GM12878 (cell line): ENCODE results near the gene MYH9. TPM values are rescaled to one million over a fixed set of nuclear protein-coding genes. Genes with fewer than 3 reads are reported as not detected.
A peak's percentile ranks its signal among the peaks of the same experiment; 100 is the strongest.

ENCODE experiments used
- ATF3 ChIP-seq: IDR thresholded peaks from 2 replicates; pipeline ENCODE4 v1.6.1; 2011; ENCODE audit warnings: low read depth, mild to moderate bottlenecking, low read length, moderate library complexity, borderline replicate concordance; ENCODE audit errors: extremely low read depth
- BCLAF1 ChIP-seq: fragments of 450-650 bp; IDR thresholded peaks from 2 replicates; pipeline ENCODE4 v1.6.1; 2017; ENCODE audit warnings: antibody characterized with exemption, mild to moderate bottlenecking, moderate library complexity
- HSF1 ChIP-seq: fragments of 150-350 bp; IDR thresholded peaks from 2 replicates; pipeline ENCODE4 v1.6.1; 2014; ENCODE audit warnings: mild to moderate bottlenecking, low read depth, low read length
- NR2C1 ChIP-seq: fragments of 450-650 bp; IDR thresholded peaks from 2 replicates; pipeline ENCODE4 v1.6.1; 2017; ENCODE audit warnings: antibody characterized with exemption, mild to moderate bottlenecking, moderate library complexity
- NRF1 ChIP-seq: conservative IDR thresholded peaks from 2 replicates; pipeline ENCODE4 v1.6.1; 2011; ENCODE audit warnings: mild to moderate bottlenecking, low read depth, low read length, improper control_type of control experiment
- PAX5 ChIP-seq: IDR thresholded peaks from 2 replicates; pipeline ENCODE4 v1.6.1; 2011; ENCODE audit warnings: low read depth, low read length, borderline replicate concordance
- POLR2AphosphoS5 ChIP-seq: IDR thresholded peaks from 2 replicates; pipeline ENCODE4 v1.6.1; 2011; ENCODE audit warnings: mild to moderate bottlenecking, low read length, inconsistent platforms
- RCOR1 ChIP-seq: conservative IDR thresholded peaks from 2 replicates; pipeline ENCODE4 v1.6.1; 2012; ENCODE audit warnings: low read depth, low read length, improper control_type of control experiment
- RUNX3 ChIP-seq: IDR thresholded peaks from 2 replicates; pipeline ENCODE4 v1.6.1; 2012; ENCODE audit warnings: low read length, inconsistent platforms
- SMARCA5 ChIP-seq: fragments of 450-650 bp; IDR thresholded peaks from 2 replicates; pipeline ENCODE4 v1.6.1; 2017; ENCODE audit warnings: mild to moderate bottlenecking
- YBX1 ChIP-seq: fragments of 450-650 bp; IDR thresholded peaks from 2 replicates; pipeline ENCODE4 v1.6.1; 2016; ENCODE audit warnings: antibody characterized with exemption
- ZNF274 ChIP-seq: IDR thresholded peaks from one replicate; pipeline ENCODE4 v1.8.0; 2011; ENCODE audit not compliant: insufficient read length, insufficient read depth
- ZNF592 ChIP-seq: fragments of 450-650 bp; IDR thresholded peaks from 2 replicates; pipeline ENCODE4 v1.6.1; 2017; ENCODE audit warnings: mild to moderate bottlenecking, moderate library complexity
- polyA plus RNA-seq, 11 experiments: library from polyadenylated mRNA; depleted of rRNA in 4 of 11; unstranded in 6 of 11; stranded (reverse) in 5 of 11; fragments of >200 nt; fragmentation: Nextera tagmentation in 4 of 11; fragmentation: Illumina TruSeq in 1 of 11; extraction: Ambion mirVana in 4 of 11; extraction: Trizol in 1 of 11; gene quantifications; 1 replicate in 1 of 11; 2 replicates in 10 of 11; pipeline versions ENCODE4 v1.2.1 to v1.2.3, GENCODE V29; 2011 to 2016; ENCODE audit warnings: inconsistent platforms in 2 of 11, missing spikeins in 2 of 11, low read depth in 1 of 11
- total RNA-seq, 4 experiments: library from RNA; depleted of rRNA in 3 of 4; stranded (reverse); fragments of >200 nt in 3 of 4; fragmentation: Illumina TruSeq in 1 of 4; extraction: Trizol in 1 of 4; gene quantifications; 2 replicates each; pipeline versions ENCODE4 v1.2.1 to v1.2.3, GENCODE V29; 2013 to 2021
- TF ChIP-seq, protein P1 (sequence below): fragments of 450-650 bp; conservative IDR thresholded peaks from 2 replicates; pipeline ENCODE4 v1.6.1; 2017; ENCODE audit warnings: mild to moderate bottlenecking, moderate library complexity

The MYH9 gene
- total and polyA plus RNA-seq, 10 of the 15 experiments (the other 5 are each of a cell fraction or from before 2014, with no cell fraction given): 5.1 to 525 (median 145) TPM

DNA sequence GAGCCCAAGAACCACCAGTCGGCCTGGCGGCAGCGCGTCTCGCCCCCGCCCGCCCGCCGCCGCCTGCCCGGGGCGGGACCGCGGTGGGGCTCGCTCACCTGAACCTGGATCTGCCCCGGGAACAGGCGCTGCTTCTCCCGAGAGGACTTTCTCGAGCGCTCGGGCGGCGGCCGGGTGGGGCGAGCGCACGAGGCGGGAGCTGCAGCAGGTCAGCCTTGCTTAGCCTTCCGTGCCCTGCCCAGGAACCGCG lies 133 bp downstream of the MYH9 start (continued):
- TF ChIP-seq, protein P1, sequence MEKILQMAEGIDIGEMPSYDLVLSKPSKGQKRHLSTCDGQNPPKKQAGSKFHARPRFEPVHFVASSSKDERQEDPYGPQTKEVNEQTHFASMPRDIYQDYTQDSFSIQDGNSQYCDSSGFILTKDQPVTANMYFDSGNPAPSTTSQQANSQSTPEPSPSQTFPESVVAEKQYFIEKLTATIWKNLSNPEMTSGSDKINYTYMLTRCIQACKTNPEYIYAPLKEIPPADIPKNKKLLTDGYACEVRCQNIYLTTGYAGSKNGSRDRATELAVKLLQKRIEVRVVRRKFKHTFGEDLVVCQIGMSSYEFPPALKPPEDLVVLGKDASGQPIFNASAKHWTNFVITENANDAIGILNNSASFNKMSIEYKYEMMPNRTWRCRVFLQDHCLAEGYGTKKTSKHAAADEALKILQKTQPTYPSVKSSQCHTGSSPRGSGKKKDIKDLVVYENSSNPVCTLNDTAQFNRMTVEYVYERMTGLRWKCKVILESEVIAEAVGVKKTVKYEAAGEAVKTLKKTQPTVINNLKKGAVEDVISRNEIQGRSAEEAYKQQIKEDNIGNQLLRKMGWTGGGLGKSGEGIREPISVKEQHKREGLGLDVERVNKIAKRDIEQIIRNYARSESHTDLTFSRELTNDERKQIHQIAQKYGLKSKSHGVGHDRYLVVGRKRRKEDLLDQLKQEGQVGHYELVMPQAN: peak; percentile 71
- TF ChIP-seq RCOR1: no peak
- no peak for TF ChIP-seq ZNF274
- TF ChIP-seq BCLAF1: peak; percentile 71; the same call in 1 of the 2 replicates
- TF ChIP-seq PAX5: peak; percentile 39; the same call in 1 of the 2 replicates
- TF ChIP-seq HSF1: no peak
- no peak for TF ChIP-seq NR2C1
- TF ChIP-seq POLR2AphosphoS5: peak; percentile 93
- TF ChIP-seq YBX1: no peak
- TF ChIP-seq ZNF592: 0 out of 2 replicates have a peak, but pooled peaks have one; percentile 1
- TF ChIP-seq RUNX3: no peak; the same call in 1 of the 2 replicates
- no peak for TF ChIP-seq NRF1
- TF ChIP-seq SMARCA5: peak; percentile 76; the same call in 1 of the 2 replicates
- TF ChIP-seq ATF3: no peak
